GM12864 (cell line): ENCODE results near the gene HMGCS1.

Experiments
- DNase-seq: peaks from one replicate; pipeline ENCODE4 v3.0.0-alpha.2; 2011; ENCODE audit warnings: low read depth
- H3K4me3 ChIP-seq: 2 replicates; pipeline ENCODE4 v1.5.1; 2011; ENCODE audit warnings: mild to moderate bottlenecking, low read depth, low read length, control low read depth
- CTCF ChIP-seq: IDR thresholded peaks from 2 replicates; pipeline ENCODE4 v1.5.1; 2011; ENCODE audit warnings: low read depth, mild to moderate bottlenecking, moderate library complexity, low read length, control low read depth, inconsistent platforms; ENCODE audit errors: missing control alignments

Gene HMGCS1

DNA sequence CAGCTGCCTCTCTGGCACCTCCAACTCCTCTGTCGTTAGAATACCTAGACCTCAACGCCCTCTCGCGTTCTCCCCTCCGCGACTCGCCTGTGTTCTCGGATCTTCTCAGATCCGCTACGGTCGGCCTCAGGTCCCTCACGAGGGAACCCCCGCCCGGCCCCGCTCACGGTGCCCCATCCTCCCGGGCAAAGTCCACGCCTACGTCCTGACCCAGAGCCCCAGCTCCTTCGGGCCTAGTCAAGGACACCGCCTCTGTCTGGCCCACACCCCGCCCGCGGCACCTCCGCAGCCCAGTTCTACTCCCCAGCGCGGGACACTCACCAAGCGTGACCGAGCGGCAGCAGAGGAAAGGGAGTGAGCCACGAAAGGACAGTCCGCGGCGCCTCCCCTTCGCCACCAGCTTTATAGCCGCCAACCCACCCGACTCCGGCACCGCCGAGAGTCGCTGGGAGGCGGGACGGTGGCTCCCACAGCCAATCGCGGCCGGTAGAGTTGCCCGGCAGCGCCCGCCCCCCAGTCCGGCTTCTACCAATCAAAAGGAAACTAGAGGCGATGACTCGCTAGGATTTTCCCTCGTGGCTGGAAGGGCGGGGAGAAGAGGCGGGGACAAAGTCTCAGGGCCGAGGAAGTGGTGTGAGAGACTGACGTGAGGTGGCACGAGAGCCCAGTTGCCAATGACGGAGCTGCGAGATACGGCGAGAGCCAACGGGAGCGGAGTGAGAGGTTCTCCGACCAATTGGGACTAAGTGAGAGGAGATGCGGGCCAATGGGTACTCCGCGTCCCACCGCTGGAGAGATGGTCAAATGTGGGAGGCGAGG, at the start of gene HMGCS1:
TSS of gene HMGCS1 (minus strand) at position 378 of the 819 bp plus-strand sequence. CDS start 14,447 bp downstream, outside the sequence.
- peak within 1 kb of the TSS; percentile 83 for H3K4me3 ChIP-seq
- no peak for TF ChIP-seq CTCF
- DNase-seq = peak; percentile 99

GRCh38 chr5:43358726-43359125, 45.5 kb upstream of the HMGCS1 start:
- no peak overlapping the region for H3K4me3 ChIP-seq
- DNase-seq = no peak
- no peak for TF ChIP-seq CTCF

DNA sequence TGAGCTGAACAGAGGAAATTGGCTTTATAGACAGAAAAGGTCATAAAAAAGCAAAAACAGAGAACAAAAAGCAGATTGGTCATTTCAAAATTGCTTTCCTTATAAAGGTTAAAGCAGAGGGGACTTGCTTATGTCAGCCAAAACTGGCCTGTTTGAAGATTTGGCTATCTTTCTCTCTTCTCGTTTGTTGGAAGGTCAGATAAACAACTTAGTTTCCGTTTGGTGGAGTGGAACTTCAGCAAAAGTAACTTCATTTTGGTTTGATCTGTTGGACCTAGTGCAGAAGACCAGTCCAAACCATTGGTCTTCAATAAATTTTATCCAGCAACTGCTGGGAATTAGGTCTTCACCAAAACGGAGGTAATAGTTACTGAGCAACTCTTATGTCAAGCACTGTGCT, 45.1 kb upstream of the HMGCS1 start:
- no peak overlapping the region for H3K4me3 ChIP-seq
- DNase-seq = no peak
- TF ChIP-seq CTCF = no peak

- no peak overlapping the region for H3K4me3 ChIP-seq
- TF ChIP-seq CTCF = no peak
- no peak for DNase-seq
Observed at GRCh38 chr5:43357878-43358281, 44.7 kb upstream of the HMGCS1 start.

DNA sequence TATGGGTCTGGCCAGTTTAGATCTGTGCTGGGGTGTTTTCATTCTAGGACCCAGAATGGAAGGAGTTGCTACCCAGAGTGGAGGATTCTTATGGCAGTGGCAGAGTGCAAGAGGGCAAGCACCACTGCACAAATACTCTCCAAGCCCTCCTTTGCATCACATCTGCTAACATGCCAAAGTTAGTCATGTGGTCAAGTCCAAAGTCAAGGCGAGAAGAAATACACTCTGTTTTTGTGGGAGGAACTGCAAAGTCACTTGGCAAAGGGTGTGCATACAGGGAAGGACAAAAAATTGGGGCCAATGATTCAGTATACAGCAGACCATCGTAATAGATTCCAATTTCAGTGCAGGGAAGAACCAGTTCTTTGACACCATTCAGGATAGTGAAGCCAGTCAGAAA, 43.9 kb upstream of the HMGCS1 start:
- TF ChIP-seq CTCF = no peak
- DNase-seq = no peak
- no peak overlapping the region for H3K4me3 ChIP-seq

- no peak overlapping the region for H3K4me3 ChIP-seq
- DNase-seq = no peak
- no peak for TF ChIP-seq CTCF
Observed at GRCh38 chr5:43354774-43355173, 41.6 kb upstream of the HMGCS1 start.

GRCh38 chr5:43353668-43354067, 40.5 kb upstream of the HMGCS1 start:
- no peak for DNase-seq
- no peak overlapping the region for H3K4me3 ChIP-seq
- no peak for TF ChIP-seq CTCF
